Smooth muscle cell (in vitro differentiated cells): ENCODE results near the gene UBR4. TPM values are rescaled to one million over a fixed set of nuclear protein-coding genes. Genes with fewer than 3 reads are reported as not detected.

ENCODE experiments used
- DNase-seq: peaks from one replicate; lab custom pipeline; 2025; ENCODE audit not compliant: unreplicated experiment; lab: John Stamatoyannopoulos, UW
- H2AFZ ChIP-seq: fragments of 200-600 bp; sonication (generic); 2 replicates; pipeline ENCODE4 v1.6.0; 2016; ENCODE audit warnings: antibody characterized with exemption, low read depth, mild to moderate bottlenecking
- H3F3A ChIP-seq: fragments of 200-600 bp; sonication (generic); 2 replicates; pipeline ENCODE4 v1.6.0; 2017; ENCODE audit warnings: antibody characterized with exemption, low read depth
- H3K27ac ChIP-seq: fragments of 200-600 bp; sonication (generic); 2 replicates; pipeline ENCODE4 v1.5.1; 2016; ENCODE audit warnings: low read depth, mild to moderate bottlenecking
- H3K27me3 ChIP-seq: fragments of 200-600 bp; sonication (generic); 2 replicates; pipeline ENCODE4 v1.6.1; 2016; ENCODE audit warnings: low read depth, mild to moderate bottlenecking
- H3K36me3 ChIP-seq: fragments of 200-600 bp; sonication (generic); 2 replicates; pipeline ENCODE4 v1.5.1; 2016; ENCODE audit warnings: low read depth
- H3K4me1 ChIP-seq: fragments of 200-600 bp; sonication (generic); 2 replicates; pipeline ENCODE4 v1.5.1; 2016; ENCODE audit warnings: low read depth
- H3K4me2 ChIP-seq: fragments of 200-600 bp; sonication (generic); 2 replicates; pipeline ENCODE4 v1.6.0; 2016; ENCODE audit warnings: mild to moderate bottlenecking
- H3K4me3 ChIP-seq: fragments of 200-600 bp; sonication (generic); 2 replicates; pipeline ENCODE4 v1.5.1; 2016; ENCODE audit warnings: mild to moderate bottlenecking
- H3K79me2 ChIP-seq: fragments of 200-600 bp; sonication (generic); 2 replicates; pipeline ENCODE4 v1.6.0; 2016; ENCODE audit warnings: low read depth, mild to moderate bottlenecking
- H3K9ac ChIP-seq: fragments of 200-600 bp; sonication (generic); 2 replicates; pipeline ENCODE4 v1.6.0; 2016; ENCODE audit warnings: low read depth
- H3K9me3 ChIP-seq: fragments of 200-600 bp; sonication (generic); replicated peaks from 2 replicates; pipeline ENCODE4 v1.5.1; 2016; ENCODE audit warnings: low read depth
- H4K20me1 ChIP-seq: fragments of 200-600 bp; sonication (generic); 2 replicates; pipeline ENCODE4 v1.6.0; 2016; ENCODE audit warnings: low read depth
- WGBS: methylation state at CpG from one replicate; pipeline ENCODE4 v1.1.7; 2016; ENCODE audit warnings: low lambda C conversion rate; 5-methylcytosine and 5-hydroxymethylcytosine counted together
- polyA plus RNA-seq: library from polyadenylated mRNA; unstranded; fragments of >200 nt; fragmentation: Nextera tagmentation; extraction: Ambion mirVana; gene quantifications from 2 replicates; pipeline ENCODE4 v1.2.1, GENCODE V29; 2016
- total RNA-seq: library from RNA; depleted of rRNA; stranded (reverse); fragments of >200 nt; gene quantifications from 2 replicates; pipeline ENCODE4 v1.2.3, GENCODE V29; 2014
- TF ChIP-seq, protein P1 (sequence below): fragments of 200-600 bp; sonication (generic); IDR thresholded peaks from 2 replicates; pipeline ENCODE4 v1.5.1; 2017; ENCODE audit warnings: borderline replicate concordance, mild to moderate bottlenecking, antibody characterized with exemption; ENCODE audit not compliant: insufficient read depth, poor library complexity, severe bottlenecking

The UBR4 gene
- total and polyA plus RNA-seq, 2 experiments from 2014 or later: 62.7 to 142 TPM

DNA sequence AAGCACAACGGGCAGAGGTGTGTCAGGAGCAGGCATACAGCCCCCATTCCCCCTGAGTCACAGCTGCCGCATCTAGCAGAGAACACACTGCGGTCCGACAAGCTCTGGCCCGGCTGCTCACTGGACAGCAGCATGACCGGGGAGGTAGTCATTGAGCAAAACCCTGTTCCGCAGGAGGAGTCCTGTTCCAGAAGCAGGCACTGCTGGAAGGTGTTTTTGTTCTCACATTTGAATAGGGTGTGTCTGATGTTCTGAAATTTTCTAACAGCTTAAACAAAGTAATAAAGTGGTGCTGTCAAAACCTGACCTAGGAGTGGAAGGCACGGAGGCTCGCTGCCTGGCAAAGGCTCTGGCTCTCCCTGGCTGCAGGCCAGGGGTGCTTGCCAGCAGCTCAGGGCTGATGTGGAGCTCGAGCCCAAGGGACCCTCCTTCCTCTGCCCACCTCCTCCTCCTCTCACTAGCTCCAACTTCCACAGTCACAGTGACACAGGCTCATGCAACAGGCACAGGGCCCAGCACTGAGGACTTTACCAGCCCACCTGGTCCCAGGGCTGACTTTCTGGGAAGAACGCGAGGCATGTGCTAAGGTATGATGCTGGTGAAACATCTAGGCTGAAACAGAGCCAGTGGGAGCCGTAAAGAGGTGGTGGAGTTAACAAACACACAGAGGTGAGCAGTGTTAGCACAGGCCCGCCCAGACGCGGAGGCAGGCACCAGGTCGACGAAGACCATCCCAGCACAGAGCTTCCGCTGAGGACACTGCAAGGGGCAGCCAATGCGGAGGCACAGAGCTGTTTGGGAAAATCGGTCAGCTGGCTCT lies 135.0 kb downstream of the UBR4 start:
- no peaks in the 10 kb centered on the region for H3K9me3 ChIP-seq
- H2AFZ ChIP-seq: no peak overlapping the region
- H3K27me3 ChIP-seq: no peaks in the 10 kb centered on the region
- no peaks in the 10 kb centered on the region for H3K4me1 ChIP-seq
- H3K4me3 ChIP-seq: no peak overlapping the region
- TF ChIP-seq, protein P1, sequence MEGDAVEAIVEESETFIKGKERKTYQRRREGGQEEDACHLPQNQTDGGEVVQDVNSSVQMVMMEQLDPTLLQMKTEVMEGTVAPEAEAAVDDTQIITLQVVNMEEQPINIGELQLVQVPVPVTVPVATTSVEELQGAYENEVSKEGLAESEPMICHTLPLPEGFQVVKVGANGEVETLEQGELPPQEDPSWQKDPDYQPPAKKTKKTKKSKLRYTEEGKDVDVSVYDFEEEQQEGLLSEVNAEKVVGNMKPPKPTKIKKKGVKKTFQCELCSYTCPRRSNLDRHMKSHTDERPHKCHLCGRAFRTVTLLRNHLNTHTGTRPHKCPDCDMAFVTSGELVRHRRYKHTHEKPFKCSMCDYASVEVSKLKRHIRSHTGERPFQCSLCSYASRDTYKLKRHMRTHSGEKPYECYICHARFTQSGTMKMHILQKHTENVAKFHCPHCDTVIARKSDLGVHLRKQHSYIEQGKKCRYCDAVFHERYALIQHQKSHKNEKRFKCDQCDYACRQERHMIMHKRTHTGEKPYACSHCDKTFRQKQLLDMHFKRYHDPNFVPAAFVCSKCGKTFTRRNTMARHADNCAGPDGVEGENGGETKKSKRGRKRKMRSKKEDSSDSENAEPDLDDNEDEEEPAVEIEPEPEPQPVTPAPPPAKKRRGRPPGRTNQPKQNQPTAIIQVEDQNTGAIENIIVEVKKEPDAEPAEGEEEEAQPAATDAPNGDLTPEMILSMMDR: no peak
- no peak overlapping the region for H3K4me2 ChIP-seq
- H3F3A ChIP-seq: no peaks in the 10 kb centered on the region
- H4K20me1 ChIP-seq: no peaks in the 10 kb centered on the region
- no peaks in the 10 kb centered on the region for H3K79me2 ChIP-seq
- peaks cover 13% of the 10 kb centered on the region for H3K36me3 ChIP-seq
- H3K27ac ChIP-seq: no peak overlapping the region
- WGBS: 92% methylated on average over 21 of the region's 21 CpGs
- DNase-seq: no peak
- no peak overlapping the region for H3K9ac ChIP-seq

DNA sequence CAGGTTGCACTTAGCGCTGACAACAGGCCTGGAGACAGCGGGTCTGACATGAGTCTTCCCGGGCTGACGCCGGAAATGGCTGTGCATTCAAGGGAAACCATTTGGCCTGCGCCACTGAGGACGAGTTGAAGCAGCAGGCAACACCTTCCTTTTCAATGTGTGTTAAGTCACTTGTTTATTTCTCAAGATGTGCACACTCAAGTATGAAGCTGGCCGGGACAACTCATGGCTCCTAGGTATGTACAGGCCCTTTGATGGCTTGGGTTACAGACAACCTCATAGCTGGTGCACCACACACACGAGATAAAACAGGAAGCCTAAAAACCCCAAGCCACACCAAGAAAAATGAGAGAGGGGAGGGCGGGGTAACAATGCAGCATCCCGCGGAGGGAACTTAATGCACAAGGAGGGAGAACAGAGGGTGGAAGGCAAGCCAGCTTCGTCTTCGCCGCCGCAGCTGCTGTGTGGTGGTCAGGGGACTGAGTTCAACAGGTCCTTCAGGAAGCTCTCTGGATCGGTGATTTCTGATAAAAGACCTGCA lies 135.6 kb downstream of the UBR4 start:
- Histone ChIP-seq H3K4me1 (no peaks in the 10 kb centered on the region), H3F3A (no peaks in the 10 kb centered on the region), H2AFZ (no peak overlapping the region), H3K9me3 (no peaks in the 10 kb centered on the region), H3K4me3 (no peak overlapping the region), H3K79me2 (no peaks in the 10 kb centered on the region), H3K4me2 (no peak overlapping the region), H3K36me3 (peaks cover 13% of the 10 kb centered on the region), H3K27me3 (no peaks in the 10 kb centered on the region), H4K20me1 (no peaks in the 10 kb centered on the region), H3K27ac (no peak overlapping the region), H3K9ac (no peak overlapping the region)
- TF ChIP-seq, protein P1: no peak
- 94% methylated on average over 17 of the region's 17 CpGs for WGBS
- DNase-seq: no peak

DNA sequence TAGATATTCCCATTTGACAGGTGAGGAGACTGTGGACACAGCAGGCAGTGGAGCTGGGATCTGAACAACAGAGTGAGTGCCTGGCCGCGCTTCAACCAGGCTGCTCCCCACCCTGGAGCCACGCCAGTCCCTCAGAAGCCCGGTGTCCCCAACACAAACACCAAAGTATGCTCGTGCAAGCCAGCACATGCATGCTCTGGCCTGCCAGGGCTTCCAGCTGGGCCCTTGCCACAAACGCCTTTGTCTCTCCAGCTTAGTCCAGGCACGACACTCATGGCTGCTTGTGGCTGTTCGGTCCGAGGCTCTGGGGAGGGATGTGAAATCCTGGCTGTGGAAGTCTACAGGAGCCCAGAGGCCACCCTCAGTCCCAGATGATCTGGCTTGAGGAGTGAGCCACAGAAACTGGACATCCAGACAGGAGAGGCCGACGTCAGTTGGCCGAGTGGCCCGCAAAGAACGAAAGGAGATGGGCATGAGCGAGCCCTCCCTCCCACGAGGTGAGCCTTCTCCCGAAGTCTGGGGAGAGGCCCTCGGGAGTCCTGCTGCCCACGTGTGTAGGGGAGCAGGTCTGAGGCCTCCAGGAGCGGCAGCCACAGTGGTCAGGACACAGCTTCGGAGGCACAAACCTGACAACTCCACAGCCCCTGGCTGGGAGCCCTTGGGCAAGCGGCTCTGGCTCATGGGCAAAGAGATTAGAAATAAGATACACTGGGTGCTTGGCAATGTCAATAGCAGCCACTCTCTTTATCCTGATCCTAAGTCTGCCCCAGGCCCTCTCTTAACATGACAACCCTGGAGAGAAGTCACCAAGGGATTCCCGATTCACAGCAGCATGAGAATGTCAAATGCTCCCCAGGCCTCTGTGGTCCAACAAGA lies 136.5 kb downstream of the UBR4 start:
- Histone ChIP-seq H3K4me3 (no peak overlapping the region), H3K36me3 (peaks cover 13% of the 10 kb centered on the region), H3F3A (no peaks in the 10 kb centered on the region), H3K4me1 (no peaks in the 10 kb centered on the region), H3K9ac (no peak overlapping the region), H3K27me3 (no peaks in the 10 kb centered on the region), H3K27ac (no peak overlapping the region), H3K4me2 (no peak overlapping the region), H3K9me3 (no peaks in the 10 kb centered on the region), H4K20me1 (no peaks in the 10 kb centered on the region), H2AFZ (no peak overlapping the region), H3K79me2 (no peaks in the 10 kb centered on the region)
- 93% methylated on average over 23 of the region's 23 CpGs for WGBS
- TF ChIP-seq, protein P1: no peak
- DNase-seq: no peak
